GM12874 (cell line): ENCODE data around the gene TBX10.

Experiments used
- TF ChIP-seq, protein P1 (sequence below): IDR thresholded peaks from 2 replicates; pipeline ENCODE4 v1.5.1; 2011; ENCODE audit warnings: low read depth, mild to moderate bottlenecking, control low read depth, low read length, moderate library complexity; ENCODE audit not compliant: insufficient read depth

Gene TBX10

DNA sequence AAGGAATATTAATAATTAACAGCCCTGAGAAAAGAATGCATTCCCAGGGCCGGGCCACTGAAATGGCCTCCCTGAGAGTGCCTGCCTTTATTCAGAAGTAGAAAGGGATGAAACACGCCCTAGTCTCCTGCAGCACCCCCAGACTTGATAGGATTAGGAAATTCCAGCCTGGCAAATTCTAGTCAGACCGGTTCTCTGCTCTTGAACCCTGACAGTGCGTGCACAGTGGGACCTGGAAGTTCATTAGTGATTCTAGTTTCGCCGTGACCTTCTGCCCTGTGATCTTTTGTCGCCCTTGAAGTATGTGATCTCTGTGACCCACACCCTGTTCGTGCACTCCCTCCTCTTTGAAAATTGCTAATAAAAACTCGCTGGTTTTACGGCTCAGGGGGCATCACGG lies 58.1 kb downstream of the TBX10 start:
- TF ChIP-seq, protein P1, sequence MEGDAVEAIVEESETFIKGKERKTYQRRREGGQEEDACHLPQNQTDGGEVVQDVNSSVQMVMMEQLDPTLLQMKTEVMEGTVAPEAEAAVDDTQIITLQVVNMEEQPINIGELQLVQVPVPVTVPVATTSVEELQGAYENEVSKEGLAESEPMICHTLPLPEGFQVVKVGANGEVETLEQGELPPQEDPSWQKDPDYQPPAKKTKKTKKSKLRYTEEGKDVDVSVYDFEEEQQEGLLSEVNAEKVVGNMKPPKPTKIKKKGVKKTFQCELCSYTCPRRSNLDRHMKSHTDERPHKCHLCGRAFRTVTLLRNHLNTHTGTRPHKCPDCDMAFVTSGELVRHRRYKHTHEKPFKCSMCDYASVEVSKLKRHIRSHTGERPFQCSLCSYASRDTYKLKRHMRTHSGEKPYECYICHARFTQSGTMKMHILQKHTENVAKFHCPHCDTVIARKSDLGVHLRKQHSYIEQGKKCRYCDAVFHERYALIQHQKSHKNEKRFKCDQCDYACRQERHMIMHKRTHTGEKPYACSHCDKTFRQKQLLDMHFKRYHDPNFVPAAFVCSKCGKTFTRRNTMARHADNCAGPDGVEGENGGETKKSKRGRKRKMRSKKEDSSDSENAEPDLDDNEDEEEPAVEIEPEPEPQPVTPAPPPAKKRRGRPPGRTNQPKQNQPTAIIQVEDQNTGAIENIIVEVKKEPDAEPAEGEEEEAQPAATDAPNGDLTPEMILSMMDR, result no peak
